HG02973 (cell line): ENCODE results near the gene ENPP6.
A peak's percentile ranks its signal among the peaks of the same experiment; 100 is the strongest.

Experiments used
- ATAC-seq: cut with Tn5 transposase; IDR thresholded peaks from one replicate; pipeline ENCODE4 v1.9.1; 2021; ENCODE audit warnings: moderate library complexity; ENCODE audit not compliant: unreplicated experiment

The ENPP6 gene

DNA sequence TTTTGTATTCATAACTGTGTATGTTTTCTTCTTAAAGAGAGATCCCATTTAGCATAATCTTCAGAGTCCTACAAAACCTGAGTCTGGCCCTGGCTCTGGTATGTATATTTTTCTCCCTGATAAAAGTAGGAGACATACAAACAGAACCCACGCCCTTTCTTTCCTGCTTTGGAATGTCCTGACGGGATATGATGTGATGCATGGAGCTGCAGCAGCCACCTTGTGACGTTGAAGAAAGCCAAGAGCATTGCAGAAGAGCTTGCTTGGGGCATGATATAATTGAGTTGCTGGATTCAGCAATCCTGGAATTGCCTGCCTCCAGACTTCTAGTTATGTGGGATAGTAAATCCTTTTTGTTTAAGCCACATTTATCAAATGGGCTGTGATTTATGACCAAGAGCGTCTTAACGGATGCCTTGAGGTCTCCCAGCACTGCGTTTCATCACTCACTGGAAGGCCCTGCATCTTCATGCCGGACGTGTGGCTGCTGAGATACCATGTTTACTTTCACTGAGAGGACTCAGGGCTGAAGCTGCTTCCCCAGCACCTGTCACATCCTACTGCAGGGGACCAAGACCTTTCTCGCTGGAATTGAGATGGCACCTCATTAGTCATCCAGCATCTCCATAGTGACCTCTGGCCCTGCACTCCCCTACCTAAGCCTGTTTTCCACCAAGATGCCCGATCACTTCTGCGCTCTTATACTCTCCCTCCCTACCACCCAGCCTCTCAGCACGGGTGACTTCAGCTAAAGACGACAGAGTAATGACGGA, 107.0 kb downstream of the ENPP6 start:
- ATAC-seq, result no peak

DNA sequence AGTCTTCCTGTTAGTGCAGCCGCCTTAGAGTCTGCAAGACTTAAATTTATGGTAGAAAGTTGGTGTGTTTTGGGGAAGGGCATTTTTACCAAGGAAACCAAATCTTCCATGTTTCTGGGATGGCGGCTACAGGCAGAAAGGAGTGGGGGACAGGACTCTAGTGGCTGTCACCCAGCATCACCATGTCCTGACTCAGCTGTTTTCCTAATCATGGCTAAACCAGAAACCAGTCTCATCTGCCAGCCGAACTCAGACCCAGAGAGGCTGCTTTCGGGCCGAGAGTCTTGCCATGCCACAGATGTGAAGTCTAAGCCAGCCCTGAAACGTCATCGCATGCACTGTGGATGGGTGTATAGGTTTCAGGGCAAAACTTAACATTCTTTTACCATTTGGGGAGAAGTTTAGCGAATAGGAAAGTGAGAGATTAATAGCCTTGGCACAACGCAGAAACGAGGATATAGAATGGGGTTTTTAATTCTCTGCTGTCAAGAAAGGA, 109.6 kb downstream of the ENPP6 start:
- no peak for ATAC-seq

- ATAC-seq, result no peak
These were observed 113.1 kb downstream of the ENPP6 start for GRCh38 chr4:184104419-184105101.

DNA sequence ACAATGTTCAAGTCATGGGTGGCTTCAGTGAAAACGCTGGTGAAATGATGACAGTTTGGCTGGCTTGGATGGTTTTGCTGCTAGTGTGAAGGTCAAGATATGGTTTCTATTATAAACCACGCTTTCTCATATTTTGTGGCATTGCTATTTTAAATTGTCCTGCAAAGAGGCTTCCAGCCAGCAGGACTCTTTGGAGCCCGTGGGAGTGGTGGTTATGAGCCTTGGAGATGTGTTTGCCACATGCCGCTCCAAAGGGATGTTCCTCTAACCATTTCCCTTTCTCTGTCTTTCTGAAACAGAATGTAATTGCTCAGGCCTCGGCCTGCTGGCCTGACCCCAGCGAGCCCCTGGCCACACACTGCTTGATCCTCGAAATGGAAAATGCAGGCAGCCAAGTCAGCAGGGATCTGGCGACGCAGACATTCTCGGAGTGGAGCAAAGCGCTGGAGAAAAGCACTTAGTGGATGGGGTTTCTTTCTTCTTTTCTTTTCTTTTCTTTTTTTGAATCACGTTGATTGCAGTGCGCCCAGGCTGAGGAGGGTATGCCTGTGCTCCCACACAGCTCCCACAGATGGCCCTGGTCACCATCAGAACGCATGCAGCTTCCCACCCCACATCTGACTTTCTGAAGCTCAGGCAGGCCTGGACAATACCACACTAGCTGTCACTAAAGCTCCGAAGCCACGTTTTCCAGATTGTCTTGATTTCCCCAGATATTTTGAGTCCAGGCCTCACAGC, 114.0 kb downstream of the ENPP6 start:
- ATAC-seq, result no peak

GRCh38 chr4:184102927-184103326, 114.7 kb downstream of the ENPP6 start:
- no peak for ATAC-seq

- no peak for ATAC-seq
These were observed 115.2 kb downstream of the ENPP6 start for GRCh38 chr4:184102488-184102887.

- no peak for ATAC-seq
These were observed 116.0 kb downstream of the ENPP6 start for GRCh38 chr4:184101711-184102110.

DNA sequence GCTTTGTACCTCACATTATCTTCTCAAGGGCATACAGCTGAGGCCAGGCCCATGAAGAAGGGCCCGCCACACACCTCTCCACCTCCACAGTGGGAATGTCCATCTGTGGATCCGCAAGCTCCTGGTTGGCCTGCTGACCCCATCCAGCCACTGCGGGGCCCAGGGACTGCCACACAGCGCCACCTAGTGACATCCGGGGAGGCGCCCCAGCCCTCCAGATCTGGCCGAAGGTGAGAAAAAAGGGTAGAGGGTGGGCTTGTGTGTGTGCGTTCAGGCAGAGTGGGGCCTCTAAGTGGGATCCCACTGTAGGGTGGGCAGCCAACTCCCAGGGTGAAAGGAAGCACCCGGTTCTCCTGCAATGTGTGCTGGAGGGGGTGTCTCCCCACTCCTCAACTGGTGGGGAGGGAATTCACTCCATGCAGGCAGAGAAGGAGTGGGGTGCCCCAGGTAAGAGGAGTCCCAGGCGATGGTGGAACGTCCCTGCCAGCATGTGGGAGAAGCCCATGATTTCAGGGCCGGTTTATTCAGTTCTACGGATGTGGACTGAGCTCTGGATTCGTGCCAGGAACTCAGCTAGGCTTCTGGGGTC, 117.3 kb downstream of the ENPP6 start:
- peak; percentile 69 for ATAC-seq

- no peak for ATAC-seq
These were observed 118.1 kb downstream of the ENPP6 start for GRCh38 chr4:184099535-184099966.

DNA sequence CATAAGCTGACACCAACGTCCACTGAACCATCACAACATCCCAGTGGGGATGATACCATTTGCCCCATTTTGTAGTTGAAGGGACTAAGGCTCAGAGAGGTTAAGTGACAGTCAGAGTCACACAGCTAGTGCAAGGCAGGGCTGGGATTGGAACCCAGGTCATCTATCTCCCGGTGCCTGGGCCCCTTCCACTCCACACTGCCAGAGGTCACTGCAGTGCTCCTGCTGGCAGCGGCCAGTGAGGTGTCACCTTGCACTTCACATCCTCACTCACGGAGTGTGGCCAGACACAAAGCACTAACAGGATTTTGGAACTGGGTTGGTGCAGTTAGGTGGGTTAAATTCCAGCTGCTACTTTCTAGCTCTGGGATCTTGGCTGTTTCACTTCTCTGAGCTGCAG, 118.7 kb downstream of the ENPP6 start:
- ATAC-seq, result no peak

GRCh38 chr4:184097815-184098214, 119.9 kb downstream of the ENPP6 start:
- no peak for ATAC-seq

- no peak for ATAC-seq
These were observed 120.5 kb downstream of the ENPP6 start for GRCh38 chr4:184097241-184097605.

DNA sequence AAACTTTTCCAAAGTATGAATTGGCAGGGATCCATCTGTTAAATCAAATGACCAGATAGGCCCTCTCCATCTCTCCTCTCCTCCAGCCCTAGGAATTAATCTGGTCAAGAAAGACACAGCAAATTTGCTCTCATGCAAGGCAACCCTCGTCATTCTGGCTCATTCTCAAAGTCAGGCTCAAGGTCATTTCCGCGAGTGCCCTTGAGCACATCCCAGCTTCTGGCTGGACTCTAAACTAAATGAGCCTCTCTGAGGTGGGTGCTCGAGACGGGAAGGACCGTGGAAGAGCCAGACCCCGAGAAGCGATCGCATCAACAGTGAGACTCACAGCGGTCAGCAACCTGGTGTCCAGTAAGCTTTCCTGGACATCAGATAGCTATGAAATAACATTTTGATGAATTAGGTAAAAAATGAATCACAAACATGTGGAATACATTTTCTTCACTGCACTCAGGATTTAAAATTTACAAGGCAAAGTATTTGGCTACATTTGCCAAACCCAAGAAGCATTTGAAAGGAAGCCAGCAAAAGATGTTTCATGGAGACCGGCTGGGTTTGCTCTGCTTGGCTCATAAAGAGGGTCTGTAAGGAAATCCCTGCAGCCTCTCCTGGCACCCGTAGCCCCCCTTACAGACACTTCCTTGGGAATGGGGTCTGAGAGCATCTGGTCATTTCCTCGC, 121.0 kb downstream of the ENPP6 start:
- ATAC-seq, result no peak

- ATAC-seq, result no peak
These were observed 123.0 kb downstream of the ENPP6 start for GRCh38 chr4:184094532-184095159.

GRCh38 chr4:184091986-184092385, 125.7 kb downstream of the ENPP6 start:
- ATAC-seq, result no peak

DNA sequence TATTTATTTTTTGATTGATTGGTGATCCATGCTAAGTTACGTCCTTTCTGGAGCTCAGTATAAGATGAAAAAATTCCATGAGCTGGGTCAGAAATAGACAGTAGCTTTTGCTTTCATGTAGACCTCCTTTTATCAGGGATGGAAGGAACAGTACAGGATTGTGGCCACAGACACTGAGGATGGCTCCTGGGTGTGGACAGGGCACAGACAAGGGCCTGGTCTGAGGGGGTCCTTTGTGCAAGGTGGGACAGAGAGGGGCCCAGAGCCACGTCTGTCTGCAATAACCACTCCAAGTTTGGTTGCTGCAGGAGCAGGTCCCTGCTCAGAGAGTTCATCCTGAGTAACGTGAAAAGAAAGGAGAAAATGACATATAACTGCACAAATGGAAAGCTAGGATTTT, 127.1 kb downstream of the ENPP6 start:
- no peak for ATAC-seq

GRCh38 chr4:184080674-184081073, 137.0 kb downstream of the ENPP6 start:
- ATAC-seq, result no peak

DNA sequence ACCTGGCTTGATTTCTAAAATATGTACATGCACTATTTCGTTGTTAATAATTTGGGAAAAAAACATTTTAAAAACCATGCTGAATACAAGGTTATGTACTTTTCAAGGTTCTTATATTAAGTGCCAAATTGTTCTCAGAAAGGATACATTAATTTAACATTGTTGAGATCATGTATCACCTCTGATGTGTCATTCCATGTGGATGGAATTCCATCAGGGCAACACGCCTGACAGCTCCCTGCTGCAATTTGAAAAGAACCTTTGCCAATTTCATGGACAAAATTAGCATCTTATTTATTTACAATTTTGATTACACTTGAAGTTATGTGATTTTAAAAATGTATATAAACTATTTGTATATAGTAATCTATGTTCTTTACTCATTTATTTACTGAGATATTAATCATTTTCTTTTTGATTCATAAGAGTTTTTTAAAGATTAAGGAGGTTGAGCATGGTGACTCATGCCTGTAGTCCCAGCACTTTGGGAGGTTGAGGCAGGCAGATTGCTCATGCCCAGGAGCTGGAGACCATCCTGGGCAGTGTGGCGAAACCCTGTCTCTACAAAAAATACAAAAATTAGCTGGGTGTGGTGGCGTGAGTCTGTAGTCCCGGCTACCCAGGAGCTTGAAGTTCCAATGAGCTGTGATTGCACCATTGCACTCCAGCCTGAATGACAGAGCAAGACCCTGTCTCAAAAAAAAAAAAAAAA, 142.8 kb downstream of the ENPP6 start:
- ATAC-seq, result no peak

DNA sequence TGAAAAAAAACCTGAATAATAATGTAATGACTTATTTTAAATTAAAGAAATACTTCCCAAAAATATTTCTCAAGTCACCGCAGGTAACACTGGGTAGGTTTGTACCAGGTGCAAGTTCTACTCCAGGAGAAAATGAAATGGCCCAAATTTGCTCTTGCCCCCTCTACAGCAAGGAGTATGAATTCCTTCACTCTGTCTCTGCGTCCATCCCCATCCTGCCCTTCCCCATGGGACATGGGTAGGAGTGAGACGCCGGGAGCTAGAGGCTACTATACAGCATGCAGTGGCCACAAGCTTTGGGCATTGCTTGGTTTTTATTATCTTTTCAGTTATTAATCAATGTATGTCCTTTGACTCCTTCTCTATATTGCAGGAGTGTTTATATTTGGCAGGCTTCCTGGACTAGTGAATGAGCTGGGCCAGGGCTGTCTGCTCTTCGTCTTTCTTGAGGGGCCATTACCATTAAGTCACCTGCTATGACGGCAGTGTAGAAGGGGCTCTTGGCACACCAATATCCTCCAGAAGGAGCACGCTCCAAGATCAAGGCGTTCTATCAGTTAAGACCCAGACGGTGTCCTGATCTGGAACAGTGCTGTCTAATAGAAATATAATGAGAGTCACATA, 149.6 kb downstream of the ENPP6 start:
- ATAC-seq, result no peak
